ENCODE results near the gene MEOX2.

- TF ChIP-seq CTCF (IDR thresholded peaks at IDR 0.05; ENCODE audit: low read depth, low read length) (no peak), EZH2phosphoT487 (IDR thresholded peaks at IDR 0.05; ENCODE audit: low read depth) (no peak)
Observed at GRCh38 chr7:15703732-15704131, 17.2 kb upstream of the MEOX2 start.
